Gastrocnemius medialis (tissue), 4 donors: ENCODE results near the gene GSK3B. TPM values are rescaled to one million over a fixed set of nuclear protein-coding genes. Genes with fewer than 3 reads are reported as not detected.
"Not testable (repeated sequence)": the region's sequence is repeated elsewhere in the genome, so short reads cannot be mapped to it uniquely, and the experiment has no call there.

ENCODE experiments used
- ATAC-seq, 2 donors: fragments of 150-250 bp; one replicate each; pipeline ENCODE4 v1.9.1; 2016
- DNase-seq, 2 donors: peaks; one replicate each; pipeline ENCODE4 v3.0.0-alpha.2; 2019
- H3K27ac ChIP-seq, 4 donors: fragments of 200-600 bp; sonication (generic); 1 replicate in 1 of 4; 2 replicates in 3 of 4; pipeline ENCODE4 v1.5.1; 2016 to 2018; ENCODE audit warnings: mild to moderate bottlenecking in 2 of 4, moderate library complexity in 1 of 4
- H3K27me3 ChIP-seq, 3 donors: fragments of 200-600 bp; sonication (generic) in 2 of 3; 1 replicate in 1 of 3; 2 replicates in 2 of 3; pipeline versions ENCODE4 v1.5.1 to v1.6.0; 2016 to 2019; ENCODE audit warnings: mild to moderate bottlenecking in 1 of 3, moderate library complexity in 1 of 3
- H3K36me3 ChIP-seq, 2 donors: fragments of 200-600 bp; sonication (generic) in 1 of 2; one replicate each; pipeline ENCODE4 v1.5.1; 2017 to 2018
- H3K4me1 ChIP-seq, 2 donors: fragments of 200-600 bp; sonication (generic) in 1 of 2; one replicate each; pipeline ENCODE4 v1.5.1; 2016 to 2017; ENCODE audit warnings: mild to moderate bottlenecking in 2 of 2
- H3K4me3 ChIP-seq, 4 donors: fragments of 200-600 bp; sonication (generic) in 3 of 4; 1 replicate in 1 of 4; 2 replicates in 3 of 4; pipeline ENCODE4 v1.5.1; 2016 to 2019; ENCODE audit warnings: mild to moderate bottlenecking in 2 of 4
- H3K9me3 ChIP-seq, 3 donors: fragments of 200-600 bp; sonication (generic) in 2 of 3; 1 replicate in 1 of 3; 2 replicates in 2 of 3; pipeline ENCODE4 v1.5.1; 2016 to 2019
- POLR2A ChIP-seq, 2 donors: fragments of 450-650 bp; IDR thresholded peaks; one replicate each; pipeline ENCODE4 v1.6.1; 2017; ENCODE audit warnings: antibody characterized with exemption in 2 of 2, mild to moderate bottlenecking in 2 of 2, moderate library complexity in 2 of 2
- in situ Hi-C, 4 donors: fragments of 200-750 bp; cut with MboI; loops; one replicate each; pipeline versions ENCODE4 v1.15.0 to v1.8.0; 2017; ENCODE audit warnings: low sequenced_read_pairs in 4 of 4
- intact Hi-C: fragments of 100-400 bp; cut with DNase I; formaldehyde crosslinking; loops from one replicate; pipeline ENCODE4 v1.15.1; 2023; ENCODE audit warnings: low total_unique reads
- total RNA-seq, 4 donors: library from RNA; depleted of rRNA; stranded (reverse); fragments of >200 nt; gene quantifications; one replicate each; pipeline versions ENCODE4 v1.1.0 to v1.2.3, GENCODE V29; 2016
- TF ChIP-seq, protein P1 (sequence below), 5 experiments: fragments of 450-650 bp in 3 of 5; fragments of 200-600 bp in 2 of 5; sonication (generic) in 2 of 5; IDR thresholded peaks in 4 of 5; conservative IDR thresholded peaks in 1 of 5; 1 replicate in 4 of 5; 2 replicates in 1 of 5; pipeline ENCODE4 v1.5.1; 2016 to 2019; ENCODE audit warnings: antibody characterized with exemption in 5 of 5, mild to moderate bottlenecking in 3 of 5, moderate library complexity in 3 of 5

Gene GSK3B
- total RNA-seq, 4 donors from 2014 or later: 30.7 to 47.4 (median 35.4) TPM

DNA sequence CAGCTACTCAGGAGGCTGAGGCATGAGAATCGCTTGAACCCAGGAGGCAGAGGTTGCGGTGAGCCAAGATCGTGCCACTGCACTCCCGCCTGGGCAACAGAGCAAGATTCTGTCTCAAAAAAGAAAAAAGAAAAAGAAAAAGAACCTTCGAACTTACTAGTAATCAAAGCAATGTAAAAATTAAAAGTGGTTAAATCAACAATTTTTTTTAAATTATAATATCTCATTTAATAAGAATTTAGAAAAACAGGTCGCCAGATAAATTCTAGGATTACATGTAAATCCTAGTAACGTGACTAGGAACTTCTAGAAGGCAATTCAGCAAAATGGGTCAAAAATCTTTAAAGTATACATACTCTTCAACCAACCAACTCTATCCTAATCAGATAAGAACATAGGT, 37.2 kb downstream of the GSK3B start:
- Histone ChIP-seq H3K4me3 (no peak overlapping the region), H3K9me3 (no peaks in the 10 kb centered on the region), H3K27me3 (no peaks in the 10 kb centered on the region), H3K36me3 (no peaks in the 10 kb centered on the region), H3K27ac (no peak overlapping the region), H3K4me1 (peaks cover 29 to 35% of the 10 kb centered on the region in 2 donors)
- in situ Hi-C loops (no loop called here), intact Hi-C loops (no loop called here)
- DNase-seq (no peak), ATAC-seq (no peak)
- TF ChIP-seq POLR2A (IDR thresholded peaks at IDR 0.05): no peak
- TF ChIP-seq, protein P1, sequence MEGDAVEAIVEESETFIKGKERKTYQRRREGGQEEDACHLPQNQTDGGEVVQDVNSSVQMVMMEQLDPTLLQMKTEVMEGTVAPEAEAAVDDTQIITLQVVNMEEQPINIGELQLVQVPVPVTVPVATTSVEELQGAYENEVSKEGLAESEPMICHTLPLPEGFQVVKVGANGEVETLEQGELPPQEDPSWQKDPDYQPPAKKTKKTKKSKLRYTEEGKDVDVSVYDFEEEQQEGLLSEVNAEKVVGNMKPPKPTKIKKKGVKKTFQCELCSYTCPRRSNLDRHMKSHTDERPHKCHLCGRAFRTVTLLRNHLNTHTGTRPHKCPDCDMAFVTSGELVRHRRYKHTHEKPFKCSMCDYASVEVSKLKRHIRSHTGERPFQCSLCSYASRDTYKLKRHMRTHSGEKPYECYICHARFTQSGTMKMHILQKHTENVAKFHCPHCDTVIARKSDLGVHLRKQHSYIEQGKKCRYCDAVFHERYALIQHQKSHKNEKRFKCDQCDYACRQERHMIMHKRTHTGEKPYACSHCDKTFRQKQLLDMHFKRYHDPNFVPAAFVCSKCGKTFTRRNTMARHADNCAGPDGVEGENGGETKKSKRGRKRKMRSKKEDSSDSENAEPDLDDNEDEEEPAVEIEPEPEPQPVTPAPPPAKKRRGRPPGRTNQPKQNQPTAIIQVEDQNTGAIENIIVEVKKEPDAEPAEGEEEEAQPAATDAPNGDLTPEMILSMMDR (IDR thresholded peaks at IDR 0.05 in 4 of 5, conservative IDR thresholded peaks at IDR 0.05 in 1 of 5): no peak

DNA sequence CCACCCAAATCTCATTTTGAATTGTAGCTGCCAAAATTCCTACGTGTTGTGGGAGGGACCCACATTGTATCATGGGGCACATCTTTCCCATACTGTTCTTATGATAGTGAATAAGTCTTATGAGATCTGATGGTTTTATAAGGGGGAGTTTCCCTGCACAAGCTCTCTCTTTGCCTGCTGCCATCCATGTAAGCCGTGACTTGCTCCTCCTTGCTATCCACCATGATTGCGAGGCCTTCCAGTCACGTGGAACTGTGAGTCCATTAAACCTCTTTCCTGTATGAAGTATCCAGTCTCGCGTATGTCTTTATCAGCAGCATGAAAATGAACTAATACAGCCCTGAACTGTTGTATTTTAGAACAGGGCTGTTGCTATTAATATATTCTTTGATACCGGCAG, 40.6 kb downstream of the GSK3B start:
- DNase-seq, H3K9me3 ChIP-seq, H3K27me3 ChIP-seq, H3K27ac ChIP-seq, ATAC-seq, H3K4me3 ChIP-seq, intact Hi-C loops, in situ Hi-C loops, H3K36me3 ChIP-seq: not testable (repeated sequence)
- peaks cover 44 to 51% of the 10 kb centered on the region in 2 donors for H3K4me1 ChIP-seq

DNA sequence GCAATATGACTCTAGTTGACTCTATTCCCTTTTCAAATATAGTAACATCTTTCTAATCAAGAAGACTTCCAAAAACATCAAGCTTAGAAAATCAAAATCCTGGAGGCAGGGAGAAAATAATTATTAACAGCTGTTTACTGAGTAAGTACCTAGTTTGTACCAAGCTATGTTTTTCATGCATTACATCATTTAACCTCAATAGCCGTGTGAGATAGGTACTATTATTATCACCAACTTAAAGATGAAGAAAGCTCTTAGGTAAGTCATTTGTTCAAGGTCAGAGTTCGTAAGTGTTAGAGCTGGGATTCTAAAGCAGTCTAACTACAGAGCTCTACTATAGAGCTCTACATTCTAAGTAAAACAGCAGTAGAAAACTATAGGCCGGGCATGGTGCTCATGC, 41.6 kb downstream of the GSK3B start:
- DNase-seq (no peak), ATAC-seq (peak in 1 of 2 donors; percentile 41)
- peaks cover 52 to 54% of the 10 kb centered on the region in 2 donors for H3K4me1 ChIP-seq

DNA sequence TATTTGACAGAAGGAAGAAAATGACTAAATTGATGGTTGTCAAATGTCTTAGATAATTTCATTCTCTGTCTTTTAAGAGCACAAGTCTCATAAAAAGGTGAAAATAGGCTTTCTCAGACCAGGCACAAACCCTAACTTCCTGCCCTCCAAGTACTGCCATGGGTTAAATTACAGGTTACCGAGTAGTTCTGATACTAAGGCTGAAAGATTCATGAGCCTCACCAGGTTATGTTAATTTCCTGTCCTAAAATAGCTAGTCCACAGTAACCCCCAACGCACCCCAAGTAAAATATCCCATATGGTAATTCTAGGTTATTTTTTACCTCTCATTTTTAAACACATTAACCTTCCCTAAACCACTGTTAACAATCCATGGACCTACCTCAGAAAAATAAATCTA, 42.0 kb downstream of the GSK3B start:
- in situ Hi-C loops (no loop called here), intact Hi-C loops (no loop called here)
- no peaks in the 10 kb centered on the region for H3K9me3 ChIP-seq
- no peak overlapping the region for H3K27ac ChIP-seq
- DNase-seq (no peak), ATAC-seq (no peak)
- H3K4me3 ChIP-seq: no peak overlapping the region
- peaks cover 57 to 59% of the 10 kb centered on the region in 2 donors for H3K4me1 ChIP-seq
- H3K27me3 ChIP-seq: no peaks in the 10 kb centered on the region
- no peaks in the 10 kb centered on the region for H3K36me3 ChIP-seq
- TF ChIP-seq, protein P1 (IDR thresholded peaks at IDR 0.05 in 4 of 5, conservative IDR thresholded peaks at IDR 0.05 in 1 of 5): no peak
- TF ChIP-seq POLR2A (IDR thresholded peaks at IDR 0.05): no peak

More for the DNA sequence above, 41.6 kb downstream of the GSK3B start:
- intact Hi-C loops (no loop called here), in situ Hi-C loops (no loop called here)
- no peaks in the 10 kb centered on the region for H3K27me3 ChIP-seq
- H3K4me3 ChIP-seq: no peak overlapping the region
- H3K9me3 ChIP-seq: no peaks in the 10 kb centered on the region
- H3K36me3 ChIP-seq: no peaks in the 10 kb centered on the region
- no peak overlapping the region for H3K27ac ChIP-seq
- TF ChIP-seq POLR2A (IDR thresholded peaks at IDR 0.05): no peak
- TF ChIP-seq, protein P1 (IDR thresholded peaks at IDR 0.05 in 4 of 5, conservative IDR thresholded peaks at IDR 0.05 in 1 of 5): no peak

DNA sequence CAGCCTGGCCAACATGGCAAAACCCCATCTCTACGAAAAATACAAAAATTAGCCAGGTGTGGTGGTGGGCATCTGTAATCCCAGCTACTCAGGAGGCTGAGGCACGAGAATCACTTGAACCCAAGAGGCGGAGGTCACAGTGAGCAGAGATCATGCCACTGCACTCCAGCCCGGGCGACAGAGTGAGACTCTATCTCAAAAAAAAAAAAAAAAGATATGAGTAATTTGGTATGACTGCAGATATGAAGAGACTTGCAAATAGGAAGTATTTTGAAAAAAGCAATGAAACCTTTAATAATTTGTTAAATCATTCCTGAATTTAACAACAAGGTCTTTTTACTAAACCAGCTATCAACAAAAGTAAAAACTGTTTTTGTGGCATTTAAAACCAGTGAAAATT, 42.7 kb downstream of the GSK3B start:
- H3K27ac ChIP-seq, H3K9me3 ChIP-seq, in situ Hi-C loops, intact Hi-C loops, ATAC-seq, H3K4me3 ChIP-seq, H3K36me3 ChIP-seq, H3K27me3 ChIP-seq, DNase-seq: not testable (repeated sequence)
- H3K4me1 ChIP-seq: peaks cover 63% of the 10 kb centered on the region in 2 donors

DNA sequence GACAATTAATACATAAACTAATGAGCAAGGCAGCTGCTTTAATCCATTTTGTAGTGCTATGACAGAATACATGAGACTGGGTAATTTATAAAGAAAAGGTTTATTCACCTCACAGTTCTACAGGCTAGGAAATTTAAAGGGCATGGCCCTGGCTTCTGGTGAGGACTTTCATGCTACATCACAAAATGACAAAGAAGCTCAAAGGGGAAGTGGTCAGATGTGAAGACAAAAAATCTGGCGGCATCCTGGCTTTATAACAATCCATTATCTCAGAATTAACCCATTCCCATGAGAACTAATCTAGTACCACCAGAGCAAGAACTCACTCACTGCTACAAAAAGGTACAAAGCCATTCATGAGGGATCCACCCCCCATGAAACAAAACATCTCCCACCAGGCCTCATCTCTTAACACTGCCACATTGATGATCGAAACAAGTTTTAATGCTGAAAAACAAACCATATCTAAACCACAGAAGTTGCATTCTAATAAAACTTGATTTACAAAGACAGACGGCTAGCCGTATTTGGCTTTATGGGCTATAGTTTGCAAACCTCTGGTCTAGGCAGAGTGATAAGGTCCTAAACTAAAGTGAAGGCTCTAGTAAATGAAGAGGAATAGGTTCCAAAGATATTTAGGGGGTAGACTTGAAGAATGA, 44.2 kb downstream of the GSK3B start:
- Histone ChIP-seq H3K27ac (no peak overlapping the region), H3K4me3 (no peak overlapping the region), H3K4me1 (peaks cover 63% of the 10 kb centered on the region in 2 donors), H3K27me3 (no peaks in the 10 kb centered on the region), H3K36me3 (no peaks in the 10 kb centered on the region), H3K9me3 (no peaks in the 10 kb centered on the region)
- intact Hi-C loops (no loop called here), in situ Hi-C loops (no loop called here)
- ATAC-seq: no peak
- TF ChIP-seq POLR2A (IDR thresholded peaks at IDR 0.05): no peak
- TF ChIP-seq, protein P1 (IDR thresholded peaks at IDR 0.05 in 4 of 5, conservative IDR thresholded peaks at IDR 0.05 in 1 of 5): no peak
- no peak for DNase-seq
